WERI-Rb-1 (cell line): ENCODE measurements around the gene MARS2.
"Not testable (repeated sequence)": the region's sequence is repeated elsewhere in the genome, so short reads cannot be mapped to it uniquely, and the experiment has no call there.

Source experiments
- DNase-seq: peaks from one replicate; pipeline ENCODE4 v3.0.0-alpha.2; 2020
- H3K27ac ChIP-seq: fragments of 250-450 bp; sonication (Bioruptor Pico); 2 replicates; pipeline ENCODE4 v1.5.1; 2020; ENCODE audit warnings: mild to moderate bottlenecking, moderate library complexity
- H3K27me3 ChIP-seq: fragments of 250-450 bp; sonication (Bioruptor Pico); 2 replicates; pipeline ENCODE4 v1.5.1; 2021; ENCODE audit warnings: mild to moderate bottlenecking, low read depth, moderate library complexity; ENCODE audit not compliant: insufficient read depth, severe bottlenecking
- H3K36me3 ChIP-seq: fragments of 250-450 bp; sonication (Bioruptor Pico); 2 replicates; pipeline ENCODE4 v1.5.1; 2020; ENCODE audit warnings: mild to moderate bottlenecking, moderate library complexity
- H3K4me3 ChIP-seq: 2 replicates; pipeline ENCODE4 v1.5.1; 2011; ENCODE audit warnings: low read depth, mild to moderate bottlenecking, control low read depth, low read length
- H3K9me3 ChIP-seq: fragments of 250-450 bp; sonication (Bioruptor Pico); 2 replicates; pipeline ENCODE4 v1.5.1; 2021; ENCODE audit warnings: mild to moderate bottlenecking, moderate library complexity; ENCODE audit not compliant: severe bottlenecking
- CTCF ChIP-seq: IDR thresholded peaks from 2 replicates; pipeline ENCODE4 v1.5.1; 2011; ENCODE audit warnings: low read depth, mild to moderate bottlenecking, control low read depth, inconsistent platforms, low read length

The MARS2 gene

DNA sequence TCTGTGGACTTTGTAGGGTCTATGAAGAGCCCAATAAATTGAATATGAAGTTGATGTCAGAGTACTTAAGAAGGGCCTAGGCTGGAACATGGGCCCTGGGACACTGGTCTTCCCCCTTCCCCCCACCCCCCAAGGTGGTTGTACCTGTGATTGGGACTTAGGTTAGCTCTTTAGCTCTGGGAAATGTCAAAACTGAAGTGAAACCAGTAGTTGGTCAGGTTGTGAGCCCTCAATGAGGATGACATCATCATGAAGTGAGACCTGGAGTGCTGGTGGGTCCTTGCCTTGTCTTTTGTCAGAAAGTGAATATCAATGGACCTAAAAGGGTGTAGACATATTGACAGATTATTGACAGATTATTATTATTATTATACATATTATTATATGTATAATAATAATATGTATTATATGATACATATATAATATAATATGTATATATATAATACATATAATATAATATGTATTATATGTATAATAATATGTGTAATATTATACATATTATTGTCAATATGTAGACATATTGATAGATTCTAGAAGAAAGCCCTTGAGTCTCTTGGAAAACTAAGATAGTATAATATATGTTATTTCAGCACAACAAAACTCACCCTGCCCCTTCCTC is 5.4 kb downstream of the MARS2 start:
- DNase-seq = no peak
- no peak overlapping the region for H3K4me3 ChIP-seq
- H3K27me3 ChIP-seq = no peaks in the 10 kb centered on the region
- no peak overlapping the region for H3K27ac ChIP-seq
- H3K9me3 ChIP-seq = no peaks in the 10 kb centered on the region
- TF ChIP-seq CTCF = no peak
- H3K36me3 ChIP-seq = peaks cover 18% of the 10 kb centered on the region

DNA sequence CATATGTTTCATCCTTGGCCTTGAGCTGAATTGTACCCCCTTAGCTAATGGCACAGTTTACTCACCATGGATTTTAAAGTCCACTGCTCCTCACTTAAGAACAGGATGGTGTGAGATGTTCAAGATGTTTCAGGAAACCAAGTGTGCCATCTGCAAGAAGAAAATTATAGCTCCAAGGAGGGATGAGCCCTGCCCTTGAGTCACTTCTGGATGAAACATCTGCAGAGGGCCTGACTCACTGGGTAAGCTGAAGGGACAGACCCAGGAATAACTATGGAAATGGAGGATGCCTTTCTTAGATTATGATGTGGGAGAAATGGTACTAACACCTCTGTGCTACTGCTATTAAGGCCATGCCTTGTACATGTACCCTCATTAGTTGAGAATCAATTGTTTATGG is 6.4 kb downstream of the MARS2 start:
- no peaks in the 10 kb centered on the region for H3K9me3 ChIP-seq
- H3K4me3 ChIP-seq = no peak overlapping the region
- no peak for TF ChIP-seq CTCF
- H3K27me3 ChIP-seq = no peaks in the 10 kb centered on the region
- no peak for DNase-seq
- peaks cover 18% of the 10 kb centered on the region for H3K36me3 ChIP-seq
- no peak overlapping the region for H3K27ac ChIP-seq

DNA sequence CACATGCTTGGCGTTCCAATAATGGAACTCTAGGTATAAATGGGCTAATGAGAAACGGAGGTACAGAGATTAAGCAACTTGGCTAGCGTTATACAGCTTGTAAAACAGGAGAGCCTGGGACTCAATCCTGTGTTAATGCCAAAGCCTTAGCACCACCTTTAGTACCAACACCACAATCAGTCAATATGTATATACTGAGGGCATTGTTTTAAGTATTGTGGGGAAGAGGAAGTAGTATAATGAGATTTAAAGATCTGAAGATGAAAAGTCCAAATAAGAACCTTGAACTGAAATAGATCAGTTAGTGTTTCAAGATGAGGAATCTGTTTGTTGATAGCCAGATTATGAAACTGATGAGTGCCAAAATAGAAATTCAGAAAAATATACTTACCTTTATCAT is 8.1 kb downstream of the MARS2 start:
- Histone ChIP-seq H3K27ac (no peak overlapping the region), H3K27me3 (no peaks in the 10 kb centered on the region), H3K9me3 (no peaks in the 10 kb centered on the region), H3K36me3 (peaks cover 16% of the 10 kb centered on the region), H3K4me3 (no peak overlapping the region)
- no peak for TF ChIP-seq CTCF
- no peak for DNase-seq

DNA sequence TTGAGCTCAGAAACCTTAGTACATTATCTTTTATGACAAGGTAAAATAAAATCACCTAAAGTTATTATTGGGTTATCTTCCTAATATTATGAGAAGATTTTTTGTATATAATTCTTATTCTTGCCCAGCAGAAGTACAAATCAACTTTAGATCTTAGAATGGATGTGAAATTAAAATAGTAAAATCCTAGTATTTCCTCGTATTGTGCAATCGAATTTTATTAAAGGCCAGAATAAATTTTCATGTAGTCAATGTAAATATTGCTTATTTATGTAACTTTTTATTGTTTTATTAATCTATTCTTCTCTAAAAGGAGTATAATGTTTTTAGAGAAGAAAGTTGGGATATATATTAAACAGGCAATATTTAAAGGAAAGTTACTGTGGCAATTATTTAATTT is 12.7 kb downstream of the MARS2 start:
- H3K36me3 ChIP-seq = no peaks in the 10 kb centered on the region
- no peak overlapping the region for H3K27ac ChIP-seq
- no peaks in the 10 kb centered on the region for H3K27me3 ChIP-seq
- H3K4me3 ChIP-seq = no peak overlapping the region
- DNase-seq = no peak
- TF ChIP-seq CTCF = no peak
- no peaks in the 10 kb centered on the region for H3K9me3 ChIP-seq

- H3K36me3 ChIP-seq = no peaks in the 10 kb centered on the region
- H3K27ac ChIP-seq = no peak overlapping the region
- H3K9me3 ChIP-seq = no peaks in the 10 kb centered on the region
- DNase-seq = no peak
- no peak for TF ChIP-seq CTCF
- H3K27me3 ChIP-seq = no peaks in the 10 kb centered on the region
- no peak overlapping the region for H3K4me3 ChIP-seq
Measured at GRCh38 chr2:197727011-197727410, 21.8 kb downstream of the MARS2 start.

GRCh38 chr2:197728555-197729544 is 23.7 kb downstream of the MARS2 start:
- not testable (repeated sequence) for DNase-seq, H3K9me3 ChIP-seq, H3K27ac ChIP-seq, H3K36me3 ChIP-seq, H3K27me3 ChIP-seq, H3K4me3 ChIP-seq
